ENCODE measurements around the gene ADGRV1.
"Not testable (repeated sequence)": the region's sequence is repeated elsewhere in the genome, so short reads cannot be mapped to it uniquely, and the experiment has no call there.

ADGRV1 gene

DNA sequence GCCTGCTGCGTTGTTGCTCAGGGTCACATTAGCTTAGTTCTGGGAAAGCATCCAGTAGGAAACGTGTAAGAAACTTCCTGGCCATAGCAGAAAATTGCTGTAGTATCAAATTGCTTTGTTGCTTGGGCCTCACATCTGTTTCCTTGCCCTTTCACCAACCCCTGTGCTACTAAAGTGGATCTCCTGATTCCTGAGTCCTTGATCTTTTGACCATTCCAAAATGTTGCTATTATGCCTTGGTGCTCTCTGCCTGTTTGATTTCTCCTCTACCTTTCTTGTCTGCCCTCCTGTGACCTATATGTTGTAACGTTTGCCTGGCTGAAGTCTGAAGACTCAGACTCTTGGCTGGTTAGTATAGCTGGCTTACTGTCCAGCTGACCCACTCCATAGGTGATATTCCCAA, 350.5 kb downstream of the ADGRV1 start:
- Histone ChIP-seq H3K9ac (ENCODE audit: low read depth, low read length) (no peak overlapping the region), H3K4me3 (ENCODE audit: low read depth, low read length) (no peak overlapping the region), H3K36me3 (ENCODE audit: control insufficient read depth, insufficient read depth, low read length) (no peaks in the 10 kb centered on the region), H3K9me3 (ENCODE audit: control insufficient read depth, insufficient read depth, low read length) (no peaks in the 10 kb centered on the region), H3K27me3 (ENCODE audit: control insufficient read depth, insufficient read depth, low read length) (no peaks in the 10 kb centered on the region), H3K4me1 (ENCODE audit: control insufficient read depth, insufficient read depth, low read length) (no peaks in the 10 kb centered on the region)

DNA sequence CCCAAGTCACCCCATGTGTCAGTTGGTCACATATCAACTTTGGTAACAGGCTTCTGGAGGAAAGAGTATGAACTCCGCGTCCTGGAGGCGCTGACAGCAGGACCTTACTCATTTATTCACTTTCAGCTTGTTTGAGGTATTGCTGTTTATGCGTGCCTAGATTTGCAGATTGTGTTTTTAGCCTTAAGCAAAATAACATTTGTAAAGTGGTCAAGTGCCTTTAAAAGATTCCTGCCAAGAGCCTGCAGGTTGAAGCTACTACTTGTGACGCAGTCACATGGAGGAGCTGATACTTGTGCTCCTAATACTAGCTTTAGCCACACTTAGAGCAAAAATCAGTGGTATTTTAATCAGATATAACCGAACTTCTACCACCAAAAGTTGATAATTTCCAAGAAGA, 351.3 kb downstream of the ADGRV1 start:
- Histone ChIP-seq H3K27me3 (ENCODE audit: control insufficient read depth, insufficient read depth, low read length) (no peaks in the 10 kb centered on the region), H3K9ac (ENCODE audit: low read depth, low read length) (no peak overlapping the region), H3K9me3 (ENCODE audit: control insufficient read depth, insufficient read depth, low read length) (no peaks in the 10 kb centered on the region), H3K4me1 (ENCODE audit: control insufficient read depth, insufficient read depth, low read length) (no peaks in the 10 kb centered on the region), H3K4me3 (ENCODE audit: low read depth, low read length) (no peak overlapping the region), H3K36me3 (ENCODE audit: control insufficient read depth, insufficient read depth, low read length) (no peaks in the 10 kb centered on the region)

DNA sequence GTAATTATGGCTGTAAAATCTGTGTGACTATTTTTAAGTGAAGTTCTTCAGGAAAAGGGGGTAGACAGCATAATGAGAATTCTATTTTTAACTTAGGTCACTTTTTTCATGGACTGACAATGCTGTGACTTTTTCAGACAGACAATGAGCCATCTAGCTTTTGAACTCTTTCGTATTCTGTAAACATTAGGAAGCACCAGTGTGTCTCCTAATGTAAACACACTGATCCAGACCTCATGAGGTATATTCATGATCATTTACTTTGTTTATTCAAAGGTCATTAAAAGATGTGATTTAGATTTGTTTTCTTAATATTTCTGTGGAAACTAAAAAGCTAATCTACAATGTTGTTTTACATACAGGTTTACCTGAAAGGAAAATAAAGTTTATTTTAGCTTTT, 352.6 kb downstream of the ADGRV1 start:
- Histone ChIP-seq H3K27me3 (ENCODE audit: control insufficient read depth, insufficient read depth, low read length) (no peaks in the 10 kb centered on the region), H3K9me3 (ENCODE audit: control insufficient read depth, insufficient read depth, low read length) (no peaks in the 10 kb centered on the region), H3K36me3 (ENCODE audit: control insufficient read depth, insufficient read depth, low read length) (no peaks in the 10 kb centered on the region), H3K4me3 (ENCODE audit: low read depth, low read length) (no peak overlapping the region), H3K9ac (ENCODE audit: low read depth, low read length) (no peak overlapping the region), H3K4me1 (ENCODE audit: control insufficient read depth, insufficient read depth, low read length) (peaks cover 5% of the 10 kb centered on the region)

DNA sequence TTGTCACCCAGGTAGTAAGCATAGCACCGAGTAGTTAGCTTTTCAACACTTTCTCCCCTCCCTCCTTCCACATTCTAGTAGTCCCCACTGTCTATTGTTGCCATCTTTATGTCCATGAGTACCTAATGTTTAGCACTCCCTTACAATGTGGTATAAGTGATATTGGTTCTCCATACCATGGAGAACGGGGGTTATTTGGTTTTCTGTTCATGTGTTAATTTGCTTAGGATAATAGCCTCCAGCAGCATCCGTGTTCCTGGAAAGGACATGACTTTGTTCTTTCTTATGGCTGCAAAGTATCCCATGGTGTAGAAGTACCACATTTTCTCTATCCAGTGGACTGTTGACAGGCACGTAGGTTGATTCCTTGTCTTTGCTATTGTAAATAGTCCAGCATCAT, 353.9 kb downstream of the ADGRV1 start:
- peaks cover 5% of the 10 kb centered on the region for H3K4me1 ChIP-seq (ENCODE audit: control insufficient read depth, insufficient read depth, low read length)
- H3K4me3 ChIP-seq (ENCODE audit: low read depth, low read length): no peak overlapping the region
- H3K9ac ChIP-seq (ENCODE audit: low read depth, low read length): no peak overlapping the region
- no peaks in the 10 kb centered on the region for H3K27me3 ChIP-seq (ENCODE audit: control insufficient read depth, insufficient read depth, low read length)
- H3K36me3 ChIP-seq (ENCODE audit: control insufficient read depth, insufficient read depth, low read length): no peaks in the 10 kb centered on the region
- no peaks in the 10 kb centered on the region for H3K9me3 ChIP-seq (ENCODE audit: control insufficient read depth, insufficient read depth, low read length)

DNA sequence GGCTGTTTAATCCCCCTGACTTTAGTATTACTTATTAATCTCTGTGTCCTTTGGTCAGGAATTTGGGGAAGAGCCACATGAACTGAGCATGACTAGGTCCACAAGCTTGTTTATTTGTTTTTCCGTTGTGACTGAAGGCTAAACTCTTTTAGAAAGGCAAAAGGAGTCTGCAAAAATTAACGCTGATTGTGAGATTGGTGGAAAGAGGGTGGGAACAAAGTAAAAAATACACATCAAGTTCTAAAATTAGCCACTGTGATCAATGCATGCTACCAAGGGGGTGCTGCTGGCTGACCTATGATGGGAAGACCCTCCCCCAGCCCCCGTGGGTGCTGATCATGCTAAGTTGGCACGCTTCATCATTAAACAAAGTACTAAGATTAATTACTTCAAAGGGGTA, 356.8 kb downstream of the ADGRV1 start:
- no peak overlapping the region for H3K4me3 ChIP-seq (ENCODE audit: low read depth, low read length)
- peaks cover 5% of the 10 kb centered on the region for H3K4me1 ChIP-seq (ENCODE audit: control insufficient read depth, insufficient read depth, low read length)
- H3K9ac ChIP-seq (ENCODE audit: low read depth, low read length): no peak overlapping the region
- H3K36me3 ChIP-seq (ENCODE audit: control insufficient read depth, insufficient read depth, low read length): no peaks in the 10 kb centered on the region
- no peaks in the 10 kb centered on the region for H3K9me3 ChIP-seq (ENCODE audit: control insufficient read depth, insufficient read depth, low read length)
- H3K27me3 ChIP-seq (ENCODE audit: control insufficient read depth, insufficient read depth, low read length): no peaks in the 10 kb centered on the region

DNA sequence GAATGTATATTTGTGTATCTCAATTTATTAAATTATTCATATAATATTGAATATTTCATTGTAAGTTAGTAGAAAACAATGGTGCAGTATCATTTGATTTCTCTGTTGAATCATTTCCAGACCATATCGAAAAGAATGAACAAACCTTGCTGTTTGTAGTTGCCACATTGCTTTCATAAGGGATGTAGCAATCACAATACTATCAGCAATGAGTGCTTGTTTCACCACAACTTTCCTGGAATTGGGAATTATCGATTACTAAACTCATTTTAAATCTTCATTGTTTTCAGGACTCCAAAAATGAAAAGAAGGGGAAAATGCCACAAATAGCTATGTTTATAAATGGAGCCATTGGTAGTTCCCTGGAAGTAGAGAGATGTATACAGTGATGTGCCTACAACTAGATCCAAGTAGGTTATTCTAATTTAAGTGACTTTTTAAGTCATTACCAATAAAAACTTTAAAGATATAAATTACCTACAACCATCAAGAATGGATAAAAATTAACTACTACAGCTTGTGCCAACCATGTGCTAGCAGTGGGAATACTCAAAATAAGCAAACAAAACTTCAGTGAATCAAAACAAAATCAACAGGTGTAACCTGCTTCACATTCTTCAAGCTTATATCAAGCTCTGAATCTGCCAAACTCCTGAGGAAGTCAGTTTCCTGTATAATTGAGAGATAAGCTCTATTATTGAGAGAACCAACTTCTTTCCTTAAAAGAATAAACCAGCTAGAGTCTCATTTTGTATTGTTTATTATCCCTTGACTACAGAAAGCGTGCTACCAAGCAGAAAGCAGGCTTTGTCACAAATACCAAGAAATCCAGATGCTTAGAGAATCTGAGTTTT, 358.6 kb downstream of the ADGRV1 start:
- Histone ChIP-seq H3K4me1 (ENCODE audit: control insufficient read depth, insufficient read depth, low read length) (peaks cover 5% of the 10 kb centered on the region), H3K9ac (ENCODE audit: low read depth, low read length) (no peak overlapping the region), H3K27me3 (ENCODE audit: control insufficient read depth, insufficient read depth, low read length) (no peaks in the 10 kb centered on the region), H3K9me3 (ENCODE audit: control insufficient read depth, insufficient read depth, low read length) (no peaks in the 10 kb centered on the region), H3K4me3 (ENCODE audit: low read depth, low read length) (no peak overlapping the region), H3K36me3 (ENCODE audit: control insufficient read depth, insufficient read depth, low read length) (peaks cover 4% of the 10 kb centered on the region)

DNA sequence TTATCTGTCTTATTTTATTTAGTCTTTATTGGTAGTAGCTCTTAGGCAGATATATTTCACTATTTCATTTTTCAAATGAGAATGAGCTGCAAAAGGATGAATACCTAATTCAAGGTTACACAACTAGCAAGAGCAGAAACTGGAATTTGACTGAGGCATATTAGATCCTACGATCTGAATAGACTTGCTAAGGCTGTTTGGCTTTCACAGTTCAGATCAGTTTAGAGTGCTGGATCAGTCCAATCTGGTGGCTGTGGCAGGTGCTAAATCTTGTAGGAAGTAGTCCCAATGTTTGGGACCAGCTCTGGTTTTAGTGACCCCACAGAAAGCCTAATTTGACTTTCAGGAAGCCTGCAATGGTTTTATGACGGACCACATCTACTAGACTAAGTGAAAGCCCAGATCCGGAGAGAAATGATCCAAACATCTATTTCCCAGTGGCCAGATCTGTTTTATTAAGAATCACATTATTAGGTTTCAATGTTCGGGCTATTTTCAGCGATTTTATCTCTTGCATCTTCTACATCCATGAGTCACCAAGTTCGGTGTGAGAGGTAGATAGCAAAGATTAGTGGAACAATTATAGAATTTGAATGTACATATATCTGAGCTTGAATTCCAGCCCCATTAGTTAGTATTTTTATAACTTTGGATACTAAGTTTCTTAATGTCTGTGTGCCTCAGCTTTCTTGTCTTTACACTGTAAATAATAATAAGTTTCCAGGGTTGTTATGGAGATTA, 359.5 kb downstream of the ADGRV1 start:
- no peaks in the 10 kb centered on the region for H3K27me3 ChIP-seq (ENCODE audit: control insufficient read depth, insufficient read depth, low read length)
- no peak overlapping the region for H3K4me3 ChIP-seq (ENCODE audit: low read depth, low read length)
- H3K9ac ChIP-seq (ENCODE audit: low read depth, low read length): no peak overlapping the region
- H3K4me1 ChIP-seq (ENCODE audit: control insufficient read depth, insufficient read depth, low read length): peaks cover 5% of the 10 kb centered on the region
- H3K9me3 ChIP-seq (ENCODE audit: control insufficient read depth, insufficient read depth, low read length): no peaks in the 10 kb centered on the region
- peaks cover 4% of the 10 kb centered on the region for H3K36me3 ChIP-seq (ENCODE audit: control insufficient read depth, insufficient read depth, low read length)

DNA sequence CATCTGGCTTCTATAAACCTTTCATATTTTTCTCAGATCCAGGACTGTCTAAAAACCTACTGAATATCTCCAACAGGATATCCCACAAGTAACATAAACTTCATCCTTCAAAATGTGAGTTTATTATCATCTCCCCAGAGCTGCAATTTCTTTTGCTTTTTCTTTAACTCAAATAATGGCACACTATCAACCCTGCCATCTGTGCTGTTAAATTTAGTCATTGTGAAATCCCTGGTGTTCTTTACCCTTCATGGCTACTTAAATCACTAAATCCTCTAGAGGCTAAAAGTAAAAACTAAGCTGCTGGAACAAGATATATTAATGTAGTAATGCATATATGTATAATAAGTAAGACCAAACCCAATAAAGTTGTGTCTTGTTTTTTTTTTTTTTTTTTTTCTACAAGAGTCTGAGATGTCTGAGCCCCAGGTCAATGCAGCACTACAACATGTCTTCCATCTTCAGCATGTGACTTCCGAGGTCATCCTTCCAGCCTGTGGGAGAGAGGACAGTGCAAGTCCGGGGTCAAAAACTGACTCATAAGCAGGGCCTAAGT, 362.9 kb downstream of the ADGRV1 start:
- peaks cover 4% of the 10 kb centered on the region for H3K36me3 ChIP-seq (ENCODE audit: control insufficient read depth, insufficient read depth, low read length)
- H3K9me3 ChIP-seq (ENCODE audit: control insufficient read depth, insufficient read depth, low read length): no peaks in the 10 kb centered on the region
- H3K4me3 ChIP-seq (ENCODE audit: low read depth, low read length): no peak overlapping the region
- no peaks in the 10 kb centered on the region for H3K4me1 ChIP-seq (ENCODE audit: control insufficient read depth, insufficient read depth, low read length)
- H3K27me3 ChIP-seq (ENCODE audit: control insufficient read depth, insufficient read depth, low read length): no peaks in the 10 kb centered on the region
- no peak overlapping the region for H3K9ac ChIP-seq (ENCODE audit: low read depth, low read length)

DNA sequence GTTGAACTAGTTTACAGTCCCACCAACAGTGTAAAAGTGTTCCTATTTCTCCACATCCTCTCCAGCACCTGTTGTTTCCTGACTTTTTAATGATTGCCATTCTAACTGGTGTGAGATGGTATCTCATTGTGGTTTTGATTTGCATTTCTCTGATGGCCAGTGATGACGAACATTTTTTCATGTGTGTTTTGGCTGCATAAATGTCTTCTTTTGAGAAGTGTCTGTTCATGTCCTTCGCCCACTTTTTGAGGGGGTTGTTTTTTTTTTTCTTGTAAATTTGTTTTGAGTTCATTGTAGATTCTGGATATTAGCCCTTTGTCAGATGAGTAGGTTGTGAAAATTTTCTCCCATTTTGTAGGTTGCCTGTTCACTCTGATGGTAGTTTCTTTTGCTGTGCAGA, 365.6 kb downstream of the ADGRV1 start:
- H3K9ac ChIP-seq (ENCODE audit: low read depth, low read length); H3K27me3 ChIP-seq (ENCODE audit: control insufficient read depth, insufficient read depth, low read length); H3K36me3 ChIP-seq (ENCODE audit: control insufficient read depth, insufficient read depth, low read length); H3K4me1 ChIP-seq (ENCODE audit: control insufficient read depth, insufficient read depth, low read length); H3K9me3 ChIP-seq (ENCODE audit: control insufficient read depth, insufficient read depth, low read length); H3K4me3 ChIP-seq (ENCODE audit: low read depth, low read length): not testable (repeated sequence)

DNA sequence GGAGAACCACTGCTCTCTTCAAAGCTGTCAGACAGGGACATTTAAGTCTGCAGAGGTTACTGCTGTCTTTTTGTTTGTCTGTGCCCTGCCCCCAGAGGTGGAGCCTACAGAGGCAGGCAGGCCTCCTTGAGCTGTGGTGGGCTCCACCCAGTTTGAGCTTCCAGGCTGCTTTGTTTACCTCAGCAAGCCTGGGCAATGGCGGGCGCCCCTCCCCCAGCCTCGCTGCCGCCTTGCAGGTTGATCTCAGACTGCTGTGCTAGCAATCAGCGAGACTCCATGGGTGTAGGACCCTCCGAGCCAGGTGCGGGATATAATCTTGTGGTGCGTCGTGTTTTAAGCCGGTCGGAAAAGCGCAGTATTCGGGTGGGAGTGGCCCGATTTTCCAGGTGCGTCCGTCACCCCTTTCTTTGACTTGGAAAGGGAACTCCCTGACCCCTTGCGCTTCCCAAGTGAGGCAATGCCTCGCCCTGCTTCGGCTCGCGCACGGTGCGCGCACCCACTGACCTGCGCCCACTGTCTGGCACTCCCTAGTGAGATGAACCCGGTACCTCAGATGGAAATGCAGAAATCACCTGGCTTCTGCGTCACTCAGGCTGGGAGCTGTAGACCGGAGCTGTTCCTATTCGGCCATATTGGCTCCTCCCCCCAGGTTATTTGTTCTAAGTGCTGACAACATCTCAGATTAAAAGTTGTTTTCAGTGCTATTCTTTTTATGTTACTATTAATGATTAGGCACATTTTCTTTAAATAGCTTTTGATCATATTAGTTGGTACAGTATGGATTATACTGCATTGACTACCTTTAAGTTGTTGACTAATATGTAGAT, 370.6 kb downstream of the ADGRV1 start:
- not testable (repeated sequence) for H3K36me3 ChIP-seq (ENCODE audit: control insufficient read depth, insufficient read depth, low read length); H3K27me3 ChIP-seq (ENCODE audit: control insufficient read depth, insufficient read depth, low read length); H3K9ac ChIP-seq (ENCODE audit: low read depth, low read length); H3K4me1 ChIP-seq (ENCODE audit: control insufficient read depth, insufficient read depth, low read length); H3K9me3 ChIP-seq (ENCODE audit: control insufficient read depth, insufficient read depth, low read length)
- H3K4me3 ChIP-seq (ENCODE audit: low read depth, low read length): peak overlapping the region; percentile 38

DNA sequence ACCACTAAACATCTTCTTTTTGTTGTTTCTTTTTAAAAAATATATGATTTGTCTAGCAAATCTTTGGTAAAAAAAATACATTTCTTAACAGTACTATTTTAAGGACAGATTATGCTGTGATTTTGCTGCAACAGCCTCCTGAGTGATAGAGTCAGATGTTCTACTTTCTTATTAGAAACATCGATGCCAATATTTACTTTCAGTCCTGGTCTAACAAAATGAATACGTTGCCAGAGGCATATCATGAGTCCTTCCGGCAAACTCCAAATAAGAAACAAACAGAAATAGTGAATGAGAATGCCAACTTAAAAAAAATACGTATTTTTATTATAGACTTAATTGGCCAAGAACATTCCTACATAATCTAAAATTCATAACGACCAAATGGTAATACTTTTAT, 371.5 kb downstream of the ADGRV1 start:
- H3K4me3 ChIP-seq (ENCODE audit: low read depth, low read length): no peak overlapping the region
- H3K9ac ChIP-seq (ENCODE audit: low read depth, low read length): no peak overlapping the region

More for the DNA sequence above, 371.5 kb downstream of the ADGRV1 start:
- peaks cover 7% of the 10 kb centered on the region for H3K4me1 ChIP-seq (ENCODE audit: control insufficient read depth, insufficient read depth, low read length)
- no peaks in the 10 kb centered on the region for H3K9me3 ChIP-seq (ENCODE audit: control insufficient read depth, insufficient read depth, low read length)
- H3K36me3 ChIP-seq (ENCODE audit: control insufficient read depth, insufficient read depth, low read length): no peaks in the 10 kb centered on the region
- H3K27me3 ChIP-seq (ENCODE audit: control insufficient read depth, insufficient read depth, low read length): no peaks in the 10 kb centered on the region

All from iPS-15b (cell line).